Suppressor macrophage treated with lipopolysaccharide for 4 hours (primary cell): ENCODE measurements around the gene CSTF3.
A peak's percentile ranks its signal among the peaks of the same experiment; 100 is the strongest.
"Not testable (repeated sequence)": the region's sequence is repeated elsewhere in the genome, so short reads cannot be mapped to it uniquely, and the experiment has no call there.

Experiments
- DNase-seq: peaks from one replicate; pipeline ENCODE4 v3.0.0-alpha.2; 2020

The CSTF3 gene

DNA sequence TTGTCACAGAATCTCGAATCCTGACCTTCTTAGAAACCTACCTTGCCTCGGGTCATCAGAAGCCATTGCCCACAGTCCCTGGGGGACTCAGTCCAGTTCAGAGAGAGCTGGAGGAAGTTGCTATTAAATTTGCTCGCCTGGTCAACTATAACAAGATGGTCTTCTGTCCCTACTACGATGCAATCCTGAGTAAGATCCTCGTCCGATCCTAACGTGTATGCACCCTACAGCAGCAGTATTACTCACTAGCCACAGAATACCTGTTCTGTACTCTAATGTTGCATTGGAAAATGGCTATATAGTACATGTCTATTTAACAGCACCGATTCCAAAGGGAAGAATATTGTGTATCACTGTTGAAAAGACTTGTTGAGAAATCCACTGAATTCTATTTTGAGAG lies 88.8 kb downstream of the CSTF3 start:
- DNase-seq: no peak

DNA sequence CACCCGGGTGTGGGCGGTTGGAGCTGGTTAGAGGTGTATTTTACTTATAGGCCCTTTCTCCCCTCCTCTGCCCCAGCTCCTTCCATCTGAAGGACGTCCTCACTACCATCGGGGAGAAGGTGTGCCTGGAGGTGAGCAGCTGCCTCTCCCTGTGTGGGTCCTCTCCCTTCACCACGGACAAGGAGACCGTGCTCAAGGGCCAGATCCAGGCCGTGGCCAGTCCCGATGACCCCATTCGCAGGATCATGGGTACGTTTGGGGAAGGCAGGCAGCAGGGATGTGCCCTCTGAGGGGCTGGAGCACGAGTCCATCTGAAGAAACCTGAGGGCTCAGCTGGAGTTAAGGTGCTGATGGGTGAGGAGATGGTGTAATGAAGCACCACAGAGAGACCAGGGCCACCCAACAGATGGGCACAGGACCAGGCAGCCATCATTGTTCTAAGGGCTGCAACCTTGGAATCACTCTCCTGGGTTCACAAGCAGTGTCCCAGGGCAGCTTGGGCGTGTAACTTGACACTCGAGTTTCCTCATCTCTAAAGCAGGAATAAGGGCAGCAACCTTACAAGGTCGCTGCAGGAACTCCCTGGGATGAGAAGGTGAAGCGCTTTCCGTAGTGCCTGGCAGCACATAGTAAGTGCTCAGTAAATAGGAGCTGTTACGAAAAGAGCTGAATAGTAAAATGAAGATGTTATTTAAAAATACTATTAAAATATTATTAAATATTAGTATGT lies 92.5 kb downstream of the CSTF3 start:
- DNase-seq: no peak

DNA sequence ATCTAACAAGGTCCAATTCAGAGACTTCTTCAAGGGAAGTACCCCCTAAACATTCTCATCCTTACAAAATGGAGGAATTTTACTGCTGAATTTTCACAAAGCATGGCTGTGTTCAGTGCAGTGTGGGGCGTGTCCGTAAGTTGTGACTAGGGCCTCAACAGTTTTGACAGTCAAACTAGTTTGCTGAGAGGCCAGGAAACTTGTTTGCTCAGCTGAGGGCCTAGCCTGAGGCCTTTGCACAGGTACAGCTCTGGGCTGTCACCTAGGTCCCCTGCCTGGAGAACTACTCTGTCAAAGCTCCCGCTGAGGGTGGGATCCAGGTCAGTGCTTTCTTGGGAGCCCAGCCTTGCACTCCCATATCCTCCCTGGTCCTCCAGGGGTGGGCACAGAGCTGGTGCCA lies 94.0 kb downstream of the CSTF3 start:
- no peak for DNase-seq

DNA sequence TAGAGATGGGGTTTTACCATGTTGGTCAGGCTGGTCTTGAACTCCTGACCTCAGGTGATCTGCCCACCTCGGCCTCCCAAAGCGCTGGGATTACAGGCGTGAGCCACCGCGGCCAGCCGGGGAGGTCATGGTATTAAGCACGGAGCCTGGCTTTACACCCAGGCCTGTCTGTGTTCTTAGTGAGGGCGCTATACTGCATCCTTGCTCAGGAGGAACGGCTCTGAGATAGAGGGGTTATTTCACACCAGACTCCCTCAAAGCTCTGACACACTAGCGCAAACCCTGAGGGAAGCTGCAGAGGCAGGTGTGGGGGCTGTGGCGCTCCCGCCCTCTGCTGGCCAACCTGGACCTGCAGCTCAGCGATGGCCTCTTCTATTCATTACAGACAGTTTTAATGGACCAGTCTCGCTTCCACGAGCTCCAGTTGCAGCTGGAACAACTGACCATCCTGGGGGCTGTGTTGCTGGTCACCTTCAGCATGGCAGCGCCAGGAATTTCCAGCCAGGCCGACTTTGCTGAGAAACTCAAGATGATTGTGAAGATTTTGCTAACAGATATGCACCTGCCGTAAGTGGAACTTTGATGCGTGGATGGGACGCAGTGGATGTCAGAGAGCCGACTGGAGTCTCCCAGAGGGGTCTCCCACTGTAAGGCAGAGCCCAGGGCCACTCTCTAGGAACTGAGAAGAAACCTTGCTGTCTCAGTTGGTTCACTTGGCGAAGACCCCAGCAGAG lies 95.7 kb downstream of the CSTF3 start:
- DNase-seq: peak; percentile 67

DNA sequence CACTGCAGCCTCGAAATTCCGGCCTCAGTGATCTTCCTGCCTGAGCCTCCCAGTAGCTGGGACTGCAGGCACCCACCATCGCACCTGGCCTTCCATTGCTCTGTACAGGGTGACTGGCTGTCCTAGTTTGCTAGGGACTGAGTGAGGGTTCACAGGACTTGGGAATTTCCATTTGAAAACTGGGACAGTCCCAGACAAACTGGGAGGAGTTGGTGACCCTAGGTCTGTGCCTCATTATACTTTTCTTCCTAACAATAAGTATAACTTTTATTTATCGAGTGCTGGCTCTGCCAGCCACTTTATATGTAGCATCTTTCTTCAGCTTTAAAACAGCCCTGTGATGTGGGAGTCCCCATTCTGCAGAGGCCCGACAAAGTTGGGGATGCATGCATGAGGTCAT lies 96.4 kb downstream of the CSTF3 start:
- no peak for DNase-seq

DNA sequence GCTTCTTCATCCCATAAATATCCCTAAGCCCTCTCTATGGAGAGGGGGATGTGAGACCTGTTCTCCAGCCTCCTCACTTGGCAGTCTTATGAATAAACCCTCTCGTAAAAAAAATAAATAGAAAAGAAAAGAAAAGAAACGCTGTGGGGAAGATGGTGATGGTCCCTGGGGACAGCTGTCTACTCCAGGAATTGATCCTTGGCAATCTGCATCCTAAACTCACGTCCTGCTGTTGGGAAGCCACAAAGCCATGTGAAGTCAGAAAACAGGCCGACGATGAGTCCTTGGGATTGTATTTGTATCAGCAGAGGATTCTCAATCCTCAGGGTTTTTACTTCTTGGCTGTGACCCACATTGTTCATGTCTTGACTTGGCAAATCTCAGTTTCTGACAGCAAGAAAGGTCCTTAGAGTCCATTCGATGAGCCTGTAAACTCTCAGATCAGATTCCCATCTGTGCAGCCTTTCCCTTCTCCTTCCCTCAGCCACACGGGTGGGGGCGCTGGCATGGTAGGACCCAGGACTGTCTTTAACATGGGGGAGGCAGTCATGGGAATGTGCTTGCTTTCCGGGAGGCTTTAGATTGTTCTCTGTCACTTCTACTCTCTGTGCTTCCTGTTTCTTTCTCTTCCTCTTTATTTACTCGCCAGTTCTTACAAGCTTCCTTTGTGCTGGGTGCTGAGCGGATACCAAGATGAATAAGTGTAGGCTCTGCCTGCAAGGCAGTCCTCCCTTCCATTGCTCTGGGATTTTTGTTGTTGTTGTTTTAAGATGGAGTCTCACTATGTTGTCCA lies 97.1 kb downstream of the CSTF3 start:
- DNase-seq: peak; percentile 60

DNA sequence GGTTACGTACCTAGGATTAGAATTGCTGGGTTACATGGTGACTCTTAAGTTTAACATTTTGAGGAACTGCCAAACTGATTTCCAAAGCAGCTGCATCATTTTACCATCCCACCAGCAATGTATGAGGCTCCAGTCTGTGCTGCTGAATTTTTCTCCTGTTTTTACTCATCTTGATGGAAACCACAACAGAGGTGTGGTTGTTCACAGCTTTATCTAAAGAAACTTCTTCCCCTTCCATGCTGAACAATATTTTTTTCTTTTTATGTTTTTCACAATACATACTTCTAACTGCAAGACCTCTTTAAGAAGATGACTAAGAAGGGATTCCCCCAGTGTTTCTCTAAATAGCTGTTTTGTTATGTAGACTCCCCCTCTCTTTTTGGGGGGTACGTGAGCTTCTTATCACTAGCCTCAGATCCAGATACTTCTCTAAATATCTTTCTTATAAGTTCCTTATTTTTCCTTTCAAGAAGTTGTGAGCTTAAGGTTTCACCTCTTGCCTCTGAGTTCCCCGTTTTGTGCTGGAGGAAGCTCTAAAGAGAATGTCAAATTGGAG lies 97.9 kb downstream of the CSTF3 start:
- DNase-seq: peak; percentile 63

DNA sequence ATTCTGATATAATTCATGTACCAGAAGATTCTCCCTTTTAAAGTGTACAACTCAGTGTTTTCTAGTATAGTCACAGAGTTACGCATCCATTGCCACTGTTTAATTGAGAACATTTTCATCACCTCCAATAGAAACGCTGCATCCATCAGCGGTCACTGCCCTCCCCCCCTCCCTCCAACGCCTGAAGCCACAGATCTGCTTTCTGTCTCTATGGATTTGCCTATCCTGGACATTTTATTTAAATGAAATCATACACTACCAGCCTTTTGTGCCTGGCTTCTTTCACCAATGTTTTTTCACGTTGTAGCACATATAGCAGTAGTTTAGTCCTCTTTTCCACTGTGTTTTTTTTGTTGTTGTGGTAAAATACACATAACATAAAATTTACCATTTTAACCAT lies 99.1 kb downstream of the CSTF3 start:
- no peak for DNase-seq

DNA sequence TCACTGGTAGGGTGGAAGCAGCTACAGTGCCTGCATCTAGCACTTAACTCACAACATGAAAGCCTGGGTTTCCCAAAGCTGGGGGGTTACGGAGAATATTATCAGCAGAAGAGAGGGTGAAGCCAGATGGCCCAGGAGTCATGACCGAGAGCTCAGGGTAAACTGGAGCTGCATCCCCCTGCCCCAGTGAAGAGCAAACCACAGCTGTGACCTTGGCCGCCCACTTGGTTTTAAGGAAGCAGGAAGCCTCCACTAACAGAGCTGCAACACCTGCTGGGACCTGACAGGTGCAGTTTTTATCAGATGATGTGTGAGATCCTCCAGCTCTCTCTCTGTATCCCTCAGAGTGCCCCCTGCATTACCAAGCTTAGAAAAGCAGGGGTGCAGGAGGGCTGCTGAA lies 101.0 kb downstream of the CSTF3 start:
- no peak for DNase-seq

DNA sequence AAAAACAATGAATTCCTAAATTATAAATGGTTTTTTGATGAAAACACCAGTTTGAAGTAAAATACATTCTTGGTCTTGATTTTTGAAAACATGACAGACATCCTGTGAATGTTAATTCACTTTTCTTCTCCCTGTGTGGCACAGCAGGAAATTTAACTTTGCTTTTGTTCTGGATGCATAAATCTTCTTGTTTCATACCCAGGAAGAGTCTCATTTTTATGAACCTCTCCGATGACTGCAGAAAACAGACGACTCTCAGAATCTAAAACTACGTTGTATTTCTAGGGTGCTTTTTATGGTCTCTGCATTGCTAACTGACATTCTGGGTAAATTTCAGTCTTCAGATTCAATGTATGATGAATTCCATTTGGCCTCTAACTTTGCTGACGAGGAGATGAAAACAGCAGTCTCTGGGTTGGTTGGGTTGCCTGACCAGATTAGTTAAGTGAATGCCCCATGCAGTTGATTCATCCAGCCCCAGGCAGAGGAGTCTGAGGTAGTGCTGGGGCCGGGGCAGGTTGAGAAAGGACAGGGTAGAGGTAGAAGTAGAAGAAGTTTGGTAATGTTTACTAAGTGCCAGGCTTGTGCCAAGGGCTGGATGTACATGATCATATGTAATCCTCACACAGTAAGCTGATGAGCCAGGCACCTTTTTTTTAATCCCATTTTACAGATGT lies 101.8 kb downstream of the CSTF3 start:
- no peak for DNase-seq

DNA sequence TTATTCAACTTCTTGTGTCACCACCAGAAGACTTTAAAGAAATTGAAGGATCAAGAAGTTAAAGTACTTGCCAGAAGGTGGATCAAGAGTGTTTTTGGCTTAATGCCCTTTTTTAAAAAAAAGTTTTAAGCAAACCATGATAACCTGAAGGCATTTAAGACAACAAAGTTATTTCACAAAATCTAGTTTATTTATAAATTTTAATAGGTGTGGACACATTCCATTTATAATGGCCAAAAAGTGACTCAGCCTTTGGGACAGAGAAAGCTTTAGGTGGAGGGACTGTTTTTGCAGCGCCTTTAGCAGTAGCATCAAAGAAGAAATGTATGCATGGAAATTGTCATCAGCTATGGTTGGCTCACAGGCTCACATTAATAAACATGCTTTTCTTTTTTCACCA lies 104.0 kb downstream of the CSTF3 start:
- DNase-seq: no peak

DNA sequence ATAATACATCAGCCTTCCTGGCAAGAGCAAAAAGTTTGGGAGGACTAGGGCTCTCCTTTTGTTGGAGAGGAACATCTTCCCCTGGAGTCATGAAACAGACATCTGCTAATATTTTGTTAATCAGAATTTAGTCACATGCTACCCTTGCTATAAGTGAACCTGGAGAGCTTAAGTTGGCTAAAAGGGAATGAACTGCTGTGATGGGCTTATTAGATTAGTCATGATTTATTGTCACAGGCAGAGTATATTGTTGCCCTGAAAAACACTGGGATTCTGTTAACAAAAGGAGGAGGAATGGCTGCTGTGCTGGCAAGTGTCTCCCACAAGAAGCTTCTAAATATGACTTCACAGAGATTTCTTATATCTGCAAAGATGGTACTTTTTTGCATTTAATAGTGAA lies 105.9 kb downstream of the CSTF3 start:
- DNase-seq: no peak

DNA sequence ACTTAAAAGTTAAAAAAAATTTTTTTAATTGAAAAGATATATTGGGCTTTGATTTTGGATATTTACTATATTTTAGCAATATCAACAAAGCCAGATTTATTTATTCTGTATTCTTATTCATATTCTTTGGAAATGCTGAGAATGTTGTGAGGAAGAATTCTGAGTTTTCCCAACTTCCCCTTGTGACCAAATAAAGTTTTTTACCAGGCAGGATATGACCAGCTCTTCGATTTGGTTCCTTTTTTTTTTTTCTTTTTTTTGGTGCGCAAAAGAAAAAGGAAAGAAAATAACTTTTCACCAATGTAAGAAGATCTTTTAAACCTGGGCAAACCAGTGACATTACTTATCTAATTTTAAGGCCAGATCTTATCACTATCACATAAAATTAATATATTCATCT lies 109.0 kb downstream of the CSTF3 start:
- DNase-seq: peak; percentile 53

DNA sequence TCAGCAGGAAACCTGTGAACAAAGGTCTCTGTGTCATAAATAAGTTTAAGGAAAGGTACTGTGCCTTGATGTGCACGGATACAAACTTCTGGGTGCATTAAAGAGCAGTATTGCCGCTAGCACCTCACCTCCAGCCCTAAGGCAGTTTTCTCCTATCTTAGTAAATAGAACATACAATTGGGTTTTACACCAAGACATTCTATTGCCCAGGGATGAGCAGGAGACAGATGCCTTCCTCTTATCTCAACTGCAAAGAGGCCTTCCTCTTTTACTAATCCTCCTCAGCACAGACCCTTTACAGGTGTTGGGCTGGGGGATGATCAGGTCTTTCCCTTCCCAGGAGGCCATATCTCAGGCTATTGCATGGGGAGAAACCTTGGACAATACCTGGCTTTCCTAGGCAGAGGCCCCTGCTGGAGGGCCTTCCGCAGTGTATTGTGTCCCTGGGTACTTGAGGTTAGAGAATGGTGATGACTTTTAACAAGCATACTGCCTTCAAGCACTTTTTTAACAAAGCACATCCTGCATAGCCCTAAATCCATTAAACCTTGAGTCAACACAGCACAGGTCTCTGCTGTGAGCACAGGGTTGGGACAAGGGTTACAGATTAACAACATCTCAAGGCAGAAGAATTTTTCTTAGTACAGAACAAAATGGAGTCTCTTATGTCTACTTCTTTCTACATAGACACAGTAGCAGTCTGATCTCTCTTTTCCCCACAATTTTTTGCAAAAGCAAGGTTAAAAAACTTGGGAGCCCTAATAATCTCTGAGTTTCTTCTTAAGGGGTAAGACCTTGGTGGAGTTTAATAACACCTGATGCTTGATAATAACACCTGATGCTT lies 111.5 kb downstream of the CSTF3 start:
- not testable (repeated sequence) for DNase-seq

DNA sequence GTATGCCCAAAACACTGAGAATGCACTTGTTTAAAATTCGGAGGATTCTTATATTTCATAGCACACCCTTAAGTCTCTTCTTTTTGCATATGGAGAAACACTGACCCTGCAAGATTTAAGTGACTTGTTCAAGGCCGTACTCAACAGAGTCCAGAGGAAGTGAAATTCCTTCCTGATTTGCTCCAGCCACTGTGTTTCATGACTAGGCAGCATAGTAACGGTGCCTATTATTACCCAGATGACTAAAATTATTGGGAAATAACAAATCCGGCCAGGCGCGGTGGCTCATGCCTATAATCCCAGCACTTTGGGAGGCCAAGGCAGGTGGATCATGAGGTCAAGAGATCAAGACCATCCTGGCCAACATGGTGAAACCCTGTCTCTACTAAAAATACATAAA lies 112.6 kb downstream of the CSTF3 start:
- DNase-seq: peak; percentile 92

DNA sequence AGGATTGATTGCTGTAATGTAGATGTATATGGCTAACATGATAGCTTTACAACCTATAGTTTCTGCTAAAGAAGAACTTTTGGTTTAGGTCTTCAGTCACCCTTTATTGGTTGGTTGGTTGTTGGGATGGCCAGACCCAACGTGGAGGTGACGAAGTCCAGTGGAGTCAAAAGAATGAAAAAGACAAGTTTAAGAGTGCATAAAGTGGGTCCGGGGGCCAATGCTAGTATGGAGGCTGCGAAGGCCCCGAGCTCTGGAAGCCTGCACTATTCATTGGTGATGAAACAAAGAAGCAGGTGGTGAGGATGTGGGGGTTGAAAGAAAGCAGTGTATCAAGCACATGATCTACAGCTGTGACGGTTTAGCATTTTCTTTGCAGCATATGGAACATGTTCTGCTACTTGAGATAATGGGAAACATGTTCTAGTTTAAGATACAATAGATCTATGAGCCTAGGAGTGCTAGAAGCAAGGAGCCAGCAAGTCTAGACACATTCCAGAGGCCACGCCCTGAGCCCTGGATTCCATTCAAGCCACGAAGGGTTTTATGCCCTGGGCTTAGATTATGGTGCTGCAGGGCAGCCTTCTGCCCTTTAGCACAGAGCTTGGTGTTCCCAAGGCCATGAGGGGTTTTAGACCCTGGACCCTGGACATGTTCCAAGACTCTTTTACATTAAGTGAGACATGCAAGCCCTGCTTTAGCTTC lies 115.6 kb downstream of the CSTF3 start:
- DNase-seq: no peak

DNA sequence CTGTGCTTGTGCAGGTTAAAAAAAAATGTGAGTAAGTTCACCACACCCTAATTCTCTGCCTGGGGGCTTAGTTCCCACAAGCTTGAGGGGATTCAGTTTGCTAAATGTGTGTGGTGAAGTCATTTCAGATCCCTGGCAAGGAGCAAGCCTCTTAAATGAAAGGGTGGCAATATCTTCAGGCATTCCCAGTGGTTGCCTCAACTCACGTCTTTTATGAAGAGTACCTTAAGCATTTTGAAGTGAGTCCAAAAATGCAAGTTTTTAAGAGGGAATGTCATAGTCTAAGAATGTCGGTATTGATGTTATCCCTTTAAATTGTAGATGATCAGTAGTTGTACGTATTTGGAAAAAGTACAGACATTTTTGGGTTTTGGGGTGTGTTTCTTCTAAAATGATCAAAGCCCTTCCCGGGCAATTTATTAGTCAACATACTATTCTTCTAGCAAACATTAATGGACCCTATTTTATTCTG lies 117.0 kb downstream of the CSTF3 start:
- DNase-seq: no peak

DNA sequence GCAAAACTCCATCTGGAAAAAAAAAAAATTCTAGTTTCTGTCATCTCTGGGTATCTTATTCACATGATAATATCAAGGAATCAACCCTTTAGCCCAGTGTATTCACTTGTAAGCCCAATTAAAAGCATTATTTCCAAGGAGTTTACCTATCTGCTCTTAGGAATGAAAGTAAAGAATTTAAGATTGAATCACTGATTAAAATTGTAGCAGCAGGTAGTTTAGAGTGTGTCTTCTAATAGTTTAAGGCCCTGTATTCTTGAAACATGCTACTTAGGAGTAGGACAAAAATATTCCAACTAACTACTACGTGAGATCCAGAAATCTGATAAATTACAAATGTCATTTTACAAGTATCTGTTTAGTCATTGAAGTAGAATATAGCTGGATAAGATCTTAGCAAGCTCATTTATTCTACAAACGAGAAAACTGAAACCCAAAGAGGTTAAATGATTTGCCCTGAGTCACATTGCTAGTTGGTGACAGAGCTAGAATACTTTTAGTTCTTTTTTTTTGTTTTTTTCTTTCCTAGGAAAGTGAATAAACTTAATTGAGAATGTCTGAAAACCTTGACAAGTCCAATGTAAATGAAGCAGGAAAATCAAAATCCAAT lies 118.0 kb downstream of the CSTF3 start:
- DNase-seq: no peak

DNA sequence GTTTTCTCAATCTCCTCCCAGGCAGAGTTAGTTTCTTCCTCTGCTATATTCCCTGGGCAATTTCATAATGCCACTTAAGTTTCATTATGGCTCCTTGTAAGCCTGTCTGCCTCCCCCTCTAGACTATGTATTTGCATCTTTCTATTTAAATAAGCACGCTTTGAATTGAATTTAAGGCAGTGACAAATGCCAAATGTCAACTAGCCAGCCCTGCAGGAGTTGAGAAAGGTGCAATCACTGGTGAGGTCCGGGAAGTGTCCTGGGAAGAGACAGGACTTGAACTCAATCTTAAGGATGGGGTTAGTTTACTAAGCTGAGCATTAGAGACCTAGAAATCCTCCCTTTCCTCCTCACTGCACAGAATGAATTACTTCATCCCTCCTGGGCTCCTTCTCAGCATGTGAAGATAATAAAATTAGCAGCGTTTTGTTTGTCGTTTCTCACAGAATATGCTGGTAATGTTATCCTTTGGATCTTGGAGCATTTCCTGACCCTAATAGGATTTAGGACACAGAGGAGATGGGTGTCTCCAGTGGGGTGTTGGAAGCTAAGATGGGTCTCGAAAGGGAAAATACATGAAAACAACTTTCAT lies 120.3 kb downstream of the CSTF3 start:
- DNase-seq: peak; percentile 30
